BJ (cell line): ENCODE measurements around the gene SULT1B1. TPM values are rescaled to one million over a fixed set of nuclear protein-coding genes. Genes with fewer than 3 reads are reported as not detected.
"Not testable (repeated sequence)": the region's sequence is repeated elsewhere in the genome, so short reads cannot be mapped to it uniquely, and the experiment has no call there.

Experiments used
- CTCF ChIA-PET: fragments of 350-600 bp; formaldehyde crosslinking; extraction: SDS; loops from one replicate; lab custom pipeline; 2021; ENCODE audit warnings: antibody characterized with exemption, inconsistent platforms; lab: Yijun Ruan, JAX
- POLR2A ChIA-PET: fragments of 300-600 bp; sonication (Branson Sonifier 250); formaldehyde crosslinking; extraction: SDS; loops from one replicate; lab custom pipeline; 2021; ENCODE audit warnings: antibody characterized with exemption; lab: Charles Lee
- DNase-seq: peaks from one replicate; pipeline ENCODE4 v3.0.0-alpha.2; 2011; ENCODE audit warnings: low read depth
- H3K27me3 ChIP-seq: 2 replicates; pipeline ENCODE4 v1.6.0; 2011; ENCODE audit warnings: low read length; ENCODE audit not compliant: control insufficient read depth, insufficient read depth
- H3K36me3 ChIP-seq: 2 replicates; pipeline ENCODE4 v1.5.1; 2011; ENCODE audit warnings: low read length; ENCODE audit not compliant: control insufficient read depth, insufficient read depth
- H3K4me3 ChIP-seq: 2 replicates; pipeline ENCODE4 v1.5.1; 2011; ENCODE audit warnings: low read depth, mild to moderate bottlenecking, control low read depth, low read length
- CTCF ChIP-seq: IDR thresholded peaks from 2 replicates; pipeline ENCODE4 v1.5.1; 2011; ENCODE audit warnings: low read depth, mild to moderate bottlenecking, control low read depth, inconsistent platforms, low read length, moderate library complexity; ENCODE audit not compliant: insufficient read depth
- polyA plus RNA-seq: library from polyadenylated mRNA; depleted of rRNA; stranded (reverse); fragments of >200 nt; gene quantifications from 2 replicates; pipeline ENCODE4 v1.2.3, GENCODE V29; 2011

The SULT1B1 gene
- polyA plus RNA-seq, 1 experiment, result not detected

GRCh38 chr4:69776696-69777095 is 16.3 kb upstream of the SULT1B1 start:
- POLR2A ChIA-PET, result no interaction called here
- no peak overlapping the region for H3K4me3 ChIP-seq
- TF ChIP-seq CTCF, result no peak
- CTCF ChIA-PET, result no interaction called here
- H3K36me3 ChIP-seq, result no peaks in the 10 kb centered on the region
- no peak for DNase-seq
- no peaks in the 10 kb centered on the region for H3K27me3 ChIP-seq

GRCh38 chr4:69775321-69775867 is 15.0 kb upstream of the SULT1B1 start:
- no peak overlapping the region for H3K4me3 ChIP-seq
- CTCF ChIA-PET, result no interaction called here
- no peaks in the 10 kb centered on the region for H3K36me3 ChIP-seq
- TF ChIP-seq CTCF, result no peak
- no peaks in the 10 kb centered on the region for H3K27me3 ChIP-seq
- DNase-seq, result no peak
- POLR2A ChIA-PET, result no interaction called here

GRCh38 chr4:69773484-69773883 is 13.1 kb upstream of the SULT1B1 start:
- no peak for DNase-seq
- Histone ChIP-seq H3K36me3 (no peaks in the 10 kb centered on the region), H3K4me3 (no peak overlapping the region), H3K27me3 (no peaks in the 10 kb centered on the region)
- no peak for TF ChIP-seq CTCF
- ChIA-PET POLR2A (no interaction called here), CTCF (no interaction called here)

- H3K36me3 ChIP-seq, CTCF ChIA-PET, H3K27me3 ChIP-seq, DNase-seq, H3K4me3 ChIP-seq, POLR2A ChIA-PET: not testable (repeated sequence)
Measured at GRCh38 chr4:69768554-69768953, 8.1 kb upstream of the SULT1B1 start.

GRCh38 chr4:69765751-69766150 is 5.3 kb upstream of the SULT1B1 start:
- CTCF ChIA-PET, result no interaction called here
- H3K36me3 ChIP-seq, result no peaks in the 10 kb centered on the region
- no peak overlapping the region for H3K4me3 ChIP-seq
- POLR2A ChIA-PET, result no interaction called here
- no peak for TF ChIP-seq CTCF
- DNase-seq, result no peak
- H3K27me3 ChIP-seq, result no peaks in the 10 kb centered on the region

GRCh38 chr4:69764311-69764710 is 3.9 kb upstream of the SULT1B1 start:
- POLR2A ChIA-PET, result no interaction called here

More at GRCh38 chr4:69764311-69764710, 3.9 kb upstream of the SULT1B1 start:
- Histone ChIP-seq H3K27me3 (no peaks in the 10 kb centered on the region), H3K4me3 (no peak overlapping the region), H3K36me3 (no peaks in the 10 kb centered on the region)
- no peak for DNase-seq
- CTCF ChIA-PET, result no interaction called here
- TF ChIP-seq CTCF, result no peak
